H1 (cell line): ENCODE measurements around the gene CIITA. TPM values are rescaled to one million over a fixed set of nuclear protein-coding genes. Genes with fewer than 3 reads are reported as not detected.

Experiments used
- CREB1 ChIP-seq: IDR thresholded peaks from 2 replicates; pipeline ENCODE4 v1.6.1; 2012; ENCODE audit warnings: inconsistent platforms
- EP300 ChIP-seq, 2 experiments: IDR thresholded peaks; 1 replicate in 1 of 2; 2 replicates in 1 of 2; pipeline ENCODE4 v1.6.1; 2011 to 2012; ENCODE audit warnings: low read depth in 2 of 2, low read length in 2 of 2, mild to moderate bottlenecking in 2 of 2, borderline replicate concordance in 1 of 2, inconsistent platforms in 1 of 2, moderate library complexity in 1 of 2
- NRF1 ChIP-seq: IDR thresholded peaks from 2 replicates; pipeline ENCODE4 v1.6.1; 2011; ENCODE audit warnings: mild to moderate bottlenecking, low read depth, low read length, improper control_type of control experiment
- polyA plus RNA-seq, 7 experiments: library from polyadenylated mRNA; depleted of rRNA in 3 of 7; stranded (reverse) in 5 of 7; unstranded in 2 of 7; fragments of >200 nt in 5 of 7; fragments of 200-250 nt in 2 of 7; gene quantifications; 1 replicate in 5 of 7; 2 replicates in 1 of 7; 4 replicates in 1 of 7; pipeline versions ENCODE4 v1.2.1 to v1.2.3, GENCODE V29; 2011 to 2013; ENCODE audit warnings: missing spikeins in 2 of 7, mixed read lengths in 2 of 7
- total RNA-seq: library from RNA; stranded (reverse); fragmentation: NEBNext Ultra II Directional; extraction: Animal tissue kit (Norgen Biotek cat#: 25700); gene quantifications from 2 replicates; pipeline ENCODE4 v1.2.1, GENCODE V29; 2021

The CIITA gene
- total and polyA plus RNA-seq, 2 of the 8 experiments (the other 6 are each of a cell fraction or from before 2014, with no cell fraction given) = 0.07 to 0.17 TPM

GRCh38 chr16:10907757-10908045 lies 30.7 kb downstream of the CIITA start (continued):
- TF ChIP-seq NRF1 = no peak
- TF ChIP-seq CREB1 = no peak
- no peak for TF ChIP-seq EP300 (IDR thresholded peaks at IDR 0.05; ENCODE audit: borderline replicate concordance in 1 of 2, low read depth in 2 of 2, low read length in 2 of 2)
- TF ChIP-seq, all 59 proteins: peak for 0
